ENCODE results near the gene SCAF11. TPM values are rescaled to one million over a fixed set of nuclear protein-coding genes. Genes with fewer than 3 reads are reported as not detected.
A peak's percentile ranks its signal among the peaks of the same experiment; 100 is the strongest.

Gene SCAF11
- total RNA-seq, 1 donor from 2014 or later, result 93.3 TPM

DNA sequence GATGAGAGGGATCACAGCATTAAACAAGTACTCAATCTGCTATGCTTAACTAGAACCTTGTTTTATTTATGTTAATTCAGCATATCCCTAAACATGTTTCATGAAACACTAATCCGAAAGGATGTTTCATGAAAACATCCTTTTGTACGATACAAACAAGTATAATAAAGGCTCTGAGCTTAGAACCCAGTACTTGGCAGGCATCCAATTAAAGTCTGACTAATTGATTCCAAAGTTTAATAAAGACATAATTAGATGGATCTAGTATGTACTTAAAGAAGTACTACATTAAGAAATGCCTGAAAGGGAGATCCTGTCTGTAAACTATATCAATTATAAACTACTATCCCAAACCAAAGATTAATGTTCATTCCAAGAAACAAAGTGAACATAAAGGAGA, 51.8 kb downstream of the SCAF11 start:
- no peak for DNase-seq (ENCODE audit: low spot score)
- no peaks in the 10 kb centered on the region for H3K27me3 Mint-ChIP-seq (ENCODE audit: low read depth)
- H3K36me3 Mint-ChIP-seq (ENCODE audit: low read depth), result peaks cover 24% of the 10 kb centered on the region
- H3K27ac Mint-ChIP-seq (ENCODE audit: unreplicated experiment), result no peak overlapping the region
- TF ChIP-seq, protein P1, sequence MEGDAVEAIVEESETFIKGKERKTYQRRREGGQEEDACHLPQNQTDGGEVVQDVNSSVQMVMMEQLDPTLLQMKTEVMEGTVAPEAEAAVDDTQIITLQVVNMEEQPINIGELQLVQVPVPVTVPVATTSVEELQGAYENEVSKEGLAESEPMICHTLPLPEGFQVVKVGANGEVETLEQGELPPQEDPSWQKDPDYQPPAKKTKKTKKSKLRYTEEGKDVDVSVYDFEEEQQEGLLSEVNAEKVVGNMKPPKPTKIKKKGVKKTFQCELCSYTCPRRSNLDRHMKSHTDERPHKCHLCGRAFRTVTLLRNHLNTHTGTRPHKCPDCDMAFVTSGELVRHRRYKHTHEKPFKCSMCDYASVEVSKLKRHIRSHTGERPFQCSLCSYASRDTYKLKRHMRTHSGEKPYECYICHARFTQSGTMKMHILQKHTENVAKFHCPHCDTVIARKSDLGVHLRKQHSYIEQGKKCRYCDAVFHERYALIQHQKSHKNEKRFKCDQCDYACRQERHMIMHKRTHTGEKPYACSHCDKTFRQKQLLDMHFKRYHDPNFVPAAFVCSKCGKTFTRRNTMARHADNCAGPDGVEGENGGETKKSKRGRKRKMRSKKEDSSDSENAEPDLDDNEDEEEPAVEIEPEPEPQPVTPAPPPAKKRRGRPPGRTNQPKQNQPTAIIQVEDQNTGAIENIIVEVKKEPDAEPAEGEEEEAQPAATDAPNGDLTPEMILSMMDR (IDR thresholded peaks at IDR 0.05), result no peak
- peaks cover 4% of the 10 kb centered on the region for H3K9me3 Mint-ChIP-seq (ENCODE audit: low read depth)
- H3K4me3 Mint-ChIP-seq (ENCODE audit: unreplicated experiment), result no peak overlapping the region
- H3K4me1 Mint-ChIP-seq (ENCODE audit: low read depth), result peaks cover 30% of the 10 kb centered on the region

DNA sequence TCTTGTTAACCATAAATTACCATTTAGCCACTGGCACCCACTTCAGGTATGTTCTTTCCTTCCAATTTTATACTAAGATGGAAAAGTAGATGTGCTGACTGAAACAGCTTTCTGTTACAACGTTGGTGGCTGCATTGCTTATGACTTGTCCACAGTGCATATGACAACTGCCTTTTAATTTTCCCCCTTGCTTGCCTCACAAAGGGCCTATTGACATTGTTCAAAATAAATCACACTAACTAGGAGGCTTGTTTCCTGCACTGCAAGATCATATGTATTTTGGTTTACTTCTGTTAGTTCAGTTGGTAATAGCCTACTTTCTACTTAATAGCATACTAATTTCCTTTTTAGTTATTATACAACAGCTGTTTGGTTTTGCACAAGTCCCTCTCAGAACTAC, 55.4 kb downstream of the SCAF11 start:
- peaks cover 18% of the 10 kb centered on the region for H3K36me3 Mint-ChIP-seq (ENCODE audit: low read depth)
- no peak overlapping the region for H3K27ac Mint-ChIP-seq (ENCODE audit: unreplicated experiment)
- peaks cover 27% of the 10 kb centered on the region for H3K4me1 Mint-ChIP-seq (ENCODE audit: low read depth)
- DNase-seq (ENCODE audit: low spot score), result no peak
- TF ChIP-seq, protein P1 (IDR thresholded peaks at IDR 0.05), result no peak
- no peak overlapping the region for H3K4me3 Mint-ChIP-seq (ENCODE audit: unreplicated experiment)
- H3K27me3 Mint-ChIP-seq (ENCODE audit: low read depth), result no peaks in the 10 kb centered on the region
- no peaks in the 10 kb centered on the region for H3K9me3 Mint-ChIP-seq (ENCODE audit: low read depth)

DNA sequence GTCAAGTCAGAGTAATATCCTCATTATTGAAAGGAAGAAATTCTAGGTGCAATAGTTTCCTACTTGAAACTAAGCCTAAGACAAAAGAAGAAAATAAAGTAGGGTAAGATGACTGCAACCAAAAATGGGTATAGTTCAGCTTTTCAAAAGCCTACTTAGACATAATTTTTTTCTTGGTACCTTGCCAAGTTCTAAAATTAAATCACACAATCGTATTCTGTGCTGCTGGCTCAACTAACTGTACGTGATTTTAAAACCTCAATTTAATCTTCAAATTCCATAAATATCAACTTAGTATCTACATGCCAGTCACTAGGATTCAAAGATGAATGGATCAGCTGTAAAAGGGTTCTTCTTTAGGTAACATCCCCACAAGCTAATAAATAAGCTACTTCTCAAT, 56.9 kb downstream of the SCAF11 start:
- H3K27ac Mint-ChIP-seq (ENCODE audit: unreplicated experiment), result peak overlapping the region; percentile 63
- H3K9me3 Mint-ChIP-seq (ENCODE audit: low read depth), result no peaks in the 10 kb centered on the region
- TF ChIP-seq, protein P1 (IDR thresholded peaks at IDR 0.05), result no peak
- no peak for DNase-seq (ENCODE audit: low spot score)
- H3K27me3 Mint-ChIP-seq (ENCODE audit: low read depth), result no peaks in the 10 kb centered on the region
- H3K4me3 Mint-ChIP-seq (ENCODE audit: unreplicated experiment), result no peak overlapping the region
- peaks cover 19% of the 10 kb centered on the region for H3K36me3 Mint-ChIP-seq (ENCODE audit: low read depth)
- peaks cover 24% of the 10 kb centered on the region for H3K4me1 Mint-ChIP-seq (ENCODE audit: low read depth)

DNA sequence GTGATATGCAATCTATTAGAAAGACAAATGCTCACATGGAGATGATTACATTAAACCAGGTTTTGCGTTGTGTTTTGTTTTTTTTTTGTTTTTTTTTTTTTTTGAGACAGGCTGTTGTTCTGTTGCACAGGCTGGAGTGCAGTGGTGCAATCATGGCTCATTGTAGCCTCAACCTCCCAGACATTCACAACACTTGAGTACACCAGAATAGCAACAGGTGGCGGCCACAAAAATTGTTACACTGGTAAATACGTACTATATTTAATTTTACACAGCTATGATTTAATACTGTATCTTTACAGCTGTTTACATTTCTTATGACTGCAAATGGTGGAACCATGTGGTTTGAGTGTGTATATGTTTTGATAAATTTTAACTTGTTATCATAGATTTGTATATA, 60.0 kb downstream of the SCAF11 start:
- TF ChIP-seq, protein P1 (IDR thresholded peaks at IDR 0.05), result no peak
- DNase-seq (ENCODE audit: low spot score), result no peak
- Mint-ChIP-seq H3K4me1 (ENCODE audit: low read depth) (peaks cover 20% of the 10 kb centered on the region), H3K27ac (ENCODE audit: unreplicated experiment) (no peak overlapping the region), H3K9me3 (ENCODE audit: low read depth) (no peaks in the 10 kb centered on the region), H3K27me3 (ENCODE audit: low read depth) (no peaks in the 10 kb centered on the region), H3K4me3 (ENCODE audit: unreplicated experiment) (no peak overlapping the region), H3K36me3 (ENCODE audit: low read depth) (peaks cover 37% of the 10 kb centered on the region)

DNA sequence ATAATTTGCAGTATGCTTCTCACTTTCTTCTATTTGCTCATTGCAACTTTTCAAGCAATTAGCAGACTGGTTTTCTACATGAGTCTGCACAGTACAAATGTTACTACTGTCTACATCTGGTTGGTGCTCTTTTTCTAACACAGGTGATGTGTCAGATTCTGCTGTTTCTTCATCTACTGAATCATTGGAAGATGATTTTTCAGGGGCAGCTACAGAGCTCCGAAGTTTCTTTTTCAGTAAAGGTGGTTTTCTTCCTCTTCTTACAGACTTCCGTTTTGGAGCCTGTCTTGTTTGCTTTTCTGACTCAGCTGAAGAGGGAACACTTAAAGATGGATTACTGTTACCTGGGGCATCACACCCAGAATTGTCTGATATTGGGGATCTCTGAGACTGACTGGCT, 62.1 kb downstream of the SCAF11 start:
- Mint-ChIP-seq H3K27ac (ENCODE audit: unreplicated experiment) (no peak overlapping the region), H3K4me3 (ENCODE audit: unreplicated experiment) (no peak overlapping the region), H3K9me3 (ENCODE audit: low read depth) (no peaks in the 10 kb centered on the region), H3K36me3 (ENCODE audit: low read depth) (peaks cover 39% of the 10 kb centered on the region), H3K27me3 (ENCODE audit: low read depth) (no peaks in the 10 kb centered on the region), H3K4me1 (ENCODE audit: low read depth) (peaks cover 6% of the 10 kb centered on the region)
- no peak for DNase-seq (ENCODE audit: low spot score)
- TF ChIP-seq, protein P1 (IDR thresholded peaks at IDR 0.05), result no peak
